Astrocyte of the cerebellum (primary cell): ENCODE results near the gene TEF.

Experiments used
- DNase-seq: peaks from one replicate; pipeline ENCODE4 v3.0.0-alpha.2; 2011; ENCODE audit warnings: low read depth
- H3K4me3 ChIP-seq: 2 replicates; pipeline ENCODE4 v1.5.1; 2011; ENCODE audit warnings: mild to moderate bottlenecking, low read depth, low read length, moderate library complexity
- CTCF ChIP-seq: IDR thresholded peaks from 2 replicates; pipeline ENCODE4 v1.5.1; 2012; ENCODE audit warnings: low read length, low read depth, moderate library complexity, mild to moderate bottlenecking; ENCODE audit errors: missing control alignments
- in situ Hi-C: cut with HindIII; loops from 2 replicates; pipeline ENCODE4 v1.10.0; 2017; ENCODE audit warnings: low sequenced_read_pairs

The TEF gene

GRCh38 chr22:41345807-41346335 is 35.9 kb upstream of the TEF start:
- H3K4me3 ChIP-seq, result no peak overlapping the region
- no peak for DNase-seq
- in situ Hi-C loops, result no loop called here
- TF ChIP-seq CTCF, result no peak

DNA sequence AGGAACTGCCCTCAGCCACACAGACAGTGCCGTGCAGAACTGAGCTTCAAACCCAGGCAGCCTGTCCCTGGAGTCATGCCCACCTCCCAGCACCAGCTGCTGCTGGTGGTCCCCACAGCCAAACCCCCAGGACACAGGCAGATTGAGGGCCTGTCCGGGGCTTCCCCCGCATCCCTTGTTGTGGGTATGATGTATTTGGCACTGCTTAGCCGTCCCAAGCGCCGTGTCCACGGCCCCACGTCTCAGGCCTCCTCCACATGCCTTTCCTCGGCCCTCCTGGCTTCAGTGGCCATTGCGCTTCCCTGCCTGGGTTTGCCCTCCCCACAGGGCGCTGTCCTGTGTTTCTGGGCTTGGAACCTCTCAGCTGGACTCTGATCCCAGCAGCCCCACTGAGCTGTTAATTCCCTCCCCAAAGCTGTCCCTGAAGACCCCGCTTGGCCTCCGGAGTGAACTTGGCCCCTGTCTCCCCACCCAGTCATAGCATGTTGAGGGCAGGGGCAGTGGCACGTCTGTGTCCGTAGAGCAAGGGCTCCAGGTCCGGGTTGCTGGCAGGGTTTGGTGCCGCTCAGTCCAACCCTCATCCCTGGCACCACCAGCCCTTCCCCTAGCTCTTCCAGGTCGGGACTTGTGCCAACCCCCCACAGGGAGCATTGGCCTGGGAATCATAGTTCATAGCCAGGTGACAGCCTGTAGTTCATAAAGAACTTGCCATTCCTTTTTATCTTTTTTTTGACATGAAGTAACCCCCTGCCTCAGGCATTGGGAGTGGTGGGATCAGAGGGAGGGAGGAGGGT is 34.5 kb upstream of the TEF start:
- in situ Hi-C loops, result no loop called here
- no peak for DNase-seq
- TF ChIP-seq CTCF, result no peak
- H3K4me3 ChIP-seq, result no peak overlapping the region

GRCh38 chr22:41348964-41349484 is 32.7 kb upstream of the TEF start:
- DNase-seq, result no peak
- TF ChIP-seq CTCF, result no peak
- no peak overlapping the region for H3K4me3 ChIP-seq
- in situ Hi-C loops, result no loop called here

DNA sequence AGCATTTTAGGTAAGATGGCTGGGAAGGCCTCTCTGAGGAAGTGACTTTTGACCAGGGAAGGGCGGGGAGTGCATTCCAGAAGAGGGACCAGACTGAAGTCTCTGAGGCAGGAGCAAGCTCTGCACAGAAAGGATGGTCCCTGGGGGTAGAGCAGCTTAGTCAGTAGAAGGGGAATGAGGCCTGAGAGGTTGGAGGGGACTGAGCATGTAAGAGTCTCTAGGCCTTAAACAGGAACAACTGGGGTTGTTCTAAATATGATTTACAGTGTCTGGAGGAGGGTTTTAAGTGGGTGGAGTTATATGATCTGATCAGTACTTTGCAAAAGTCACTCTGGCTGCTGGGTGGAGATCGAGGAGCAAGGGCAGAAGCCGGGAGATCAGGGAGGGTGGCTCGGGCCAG is 31.7 kb upstream of the TEF start:
- in situ Hi-C loops, result no loop called here
- DNase-seq, result no peak
- TF ChIP-seq CTCF, result no peak
- no peak overlapping the region for H3K4me3 ChIP-seq

DNA sequence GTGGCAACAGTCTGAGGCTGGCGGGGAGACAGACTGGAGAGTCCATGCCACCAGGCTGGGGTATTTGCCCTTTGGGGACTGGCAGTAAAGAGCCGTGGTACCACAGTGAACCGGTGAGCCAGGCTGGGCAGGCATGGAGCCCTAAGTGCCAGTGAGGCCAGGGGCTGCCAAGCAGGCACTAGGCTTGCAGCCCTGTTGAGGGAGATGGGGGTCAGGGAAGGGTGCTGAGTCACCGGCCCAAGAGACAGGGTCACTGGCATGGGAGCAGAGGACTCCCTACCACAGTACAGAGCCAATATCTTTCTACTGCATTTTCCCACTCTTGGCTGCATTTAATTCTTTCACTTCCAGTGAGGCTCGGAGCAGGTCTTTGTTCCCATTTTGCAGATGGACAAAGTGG is 30.7 kb upstream of the TEF start:
- no peak for TF ChIP-seq CTCF
- no peak overlapping the region for H3K4me3 ChIP-seq
- in situ Hi-C loops, result no loop called here
- DNase-seq, result no peak

DNA sequence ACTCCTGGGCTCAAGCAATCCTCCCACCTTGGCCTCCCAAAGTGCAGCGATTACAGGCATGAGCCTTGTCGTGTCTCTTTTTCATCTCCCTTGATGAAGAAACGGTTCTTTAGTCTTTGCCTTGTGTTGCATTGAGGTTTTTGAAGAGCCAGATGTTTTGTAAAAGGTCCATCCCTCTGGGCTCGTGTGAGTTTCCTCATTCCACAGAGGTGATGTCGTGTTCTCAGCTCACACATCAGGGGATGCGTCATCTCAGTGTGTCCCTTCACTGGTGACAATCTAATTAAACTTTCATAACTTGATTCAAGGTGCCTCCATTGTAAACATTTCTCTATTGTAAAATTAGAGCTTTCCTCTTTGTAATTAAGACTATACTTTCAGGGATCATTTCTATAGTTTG is 29.7 kb upstream of the TEF start:
- TF ChIP-seq CTCF, result no peak

More for the DNA sequence above, 29.7 kb upstream of the TEF start:
- DNase-seq, result no peak
- H3K4me3 ChIP-seq, result no peak overlapping the region
- in situ Hi-C loops, result no loop called here
